AG20443 (cell line): ENCODE results near the gene CPNE8.

Experiments used
- DNase-seq: peaks from one replicate; pipeline ENCODE4 v3.0.0; 2012; ENCODE audit warnings: low spot score, mixed read lengths

CPNE8 gene

DNA sequence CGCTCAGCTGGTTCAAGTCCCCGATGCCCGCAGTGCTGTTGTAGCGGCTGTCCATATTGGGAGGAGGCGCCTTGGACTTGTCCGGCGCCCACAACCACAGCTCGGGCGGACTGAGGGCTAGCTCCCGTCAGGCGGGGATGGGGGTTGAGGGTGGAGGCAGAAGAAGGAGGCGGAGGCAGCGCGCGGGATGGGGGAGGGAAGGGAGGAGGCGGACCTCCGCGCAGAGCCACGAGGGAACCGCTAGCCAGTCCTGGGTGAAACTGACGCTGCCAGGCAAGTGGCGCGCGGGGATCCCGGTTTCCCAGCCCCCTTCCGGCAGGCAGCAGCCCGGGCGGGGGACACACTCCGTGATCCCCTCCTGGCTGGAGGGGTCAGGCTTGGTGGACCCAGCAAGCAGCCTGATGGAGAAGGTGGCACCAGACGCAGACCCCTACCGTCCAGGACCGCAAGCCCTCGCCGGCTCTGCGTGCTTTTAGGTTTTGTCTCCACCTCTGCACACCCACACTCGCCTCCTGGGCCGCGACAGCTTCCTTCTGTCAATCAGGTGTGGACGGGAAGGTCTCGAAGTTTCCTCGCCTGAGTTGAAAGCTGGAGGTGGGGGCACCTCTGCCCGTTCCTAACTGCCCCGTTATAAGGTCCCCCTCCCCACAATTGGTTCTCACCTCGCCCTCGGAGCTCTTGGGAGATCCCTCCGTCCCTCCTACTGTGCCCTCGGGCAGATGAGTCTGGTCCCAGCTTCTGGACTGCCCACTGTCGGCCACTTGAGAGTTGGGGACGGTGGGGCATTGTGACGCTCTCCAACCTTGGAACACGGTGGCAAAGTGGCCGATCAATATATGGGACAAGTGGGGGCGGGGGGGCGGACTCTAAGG is at the start of gene CPNE8:
Gene CPNE8, minus strand, starts transcription at position 112 of the 872 bp plus-strand sequence. Its CDS starts 57 bp downstream, at position 55.
- DNase-seq, result peak; percentile 93

DNA sequence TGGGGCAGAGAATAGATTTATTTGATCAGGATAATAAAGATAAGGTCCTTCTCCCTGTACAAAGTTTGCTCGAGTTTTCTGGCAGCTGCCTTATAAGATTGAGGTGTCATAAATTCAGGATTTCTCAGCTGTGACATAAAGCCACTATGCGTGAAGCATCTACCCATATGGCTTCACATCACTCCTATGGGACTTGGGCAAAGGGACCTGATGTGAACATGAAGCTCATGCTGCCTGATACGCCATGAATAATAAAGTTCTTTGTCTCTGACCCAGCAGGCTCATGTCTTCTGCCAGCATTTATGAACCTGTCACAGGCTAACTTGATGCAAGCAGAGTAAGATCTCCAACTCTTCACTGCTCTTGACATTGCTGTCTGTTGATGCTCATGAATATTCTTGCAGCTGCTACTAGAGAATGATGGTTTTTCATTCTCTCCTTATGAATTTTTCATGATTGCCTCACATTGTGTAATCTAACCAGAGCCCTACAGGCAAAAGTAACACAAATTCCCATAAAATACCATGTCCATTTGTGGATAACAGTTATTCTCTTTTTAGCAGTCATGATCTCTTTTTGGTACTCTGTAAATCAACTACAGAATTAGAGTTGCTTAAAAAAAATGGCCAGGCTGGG is 49.0 kb upstream of the CPNE8 start:
- no peak for DNase-seq

GRCh38 chr12:38949363-38949762 is 44.0 kb upstream of the CPNE8 start:
- DNase-seq, result no peak

DNA sequence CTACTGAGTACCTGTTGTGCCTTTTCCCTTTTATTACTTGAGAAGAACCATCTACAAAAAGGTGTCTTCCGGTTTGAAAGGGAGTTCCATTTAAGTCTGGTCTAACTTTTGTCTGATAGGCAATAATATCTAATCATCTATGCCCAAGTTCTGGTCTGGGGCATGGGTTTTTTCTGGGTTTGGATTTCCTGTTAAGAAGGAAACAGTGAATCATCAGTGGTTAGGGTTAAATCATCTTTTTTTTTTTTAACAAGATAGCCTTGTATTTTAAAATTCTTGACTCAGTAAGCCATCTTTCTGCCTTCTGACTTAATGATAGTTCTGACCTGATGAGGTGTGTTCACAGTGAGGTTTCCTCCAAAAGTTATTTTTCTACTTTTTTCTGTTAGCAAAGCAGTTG is 29.3 kb upstream of the CPNE8 start:
- no peak for DNase-seq

- DNase-seq, result no peak
Measured at GRCh38 chr12:38934078-38934584, 28.7 kb upstream of the CPNE8 start.

GRCh38 chr12:38932320-38932719 is 26.9 kb upstream of the CPNE8 start:
- no peak for DNase-seq

- no peak for DNase-seq
Measured at GRCh38 chr12:38931461-38931860, 26.1 kb upstream of the CPNE8 start.

- no peak for DNase-seq
Measured at GRCh38 chr12:38930990-38931389, 25.6 kb upstream of the CPNE8 start.

DNA sequence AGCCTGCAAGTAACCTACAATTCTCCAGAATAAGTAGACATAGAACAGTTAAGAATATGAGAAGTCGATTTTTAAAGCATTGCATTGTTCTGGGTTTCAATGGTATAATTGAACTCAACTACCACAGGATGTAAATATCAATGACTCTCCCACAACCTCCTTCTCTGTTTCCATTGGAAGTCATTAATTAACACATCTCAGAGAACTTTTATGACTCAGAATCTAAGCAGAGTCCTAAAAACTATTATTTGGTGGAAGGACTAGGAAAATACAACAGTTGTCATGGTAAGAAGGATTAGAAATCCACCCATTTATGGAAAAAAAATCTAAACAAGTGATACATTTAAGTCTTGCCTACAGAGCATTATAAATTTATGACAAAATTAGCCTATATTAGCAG is 21.1 kb upstream of the CPNE8 start:
- no peak for DNase-seq

DNA sequence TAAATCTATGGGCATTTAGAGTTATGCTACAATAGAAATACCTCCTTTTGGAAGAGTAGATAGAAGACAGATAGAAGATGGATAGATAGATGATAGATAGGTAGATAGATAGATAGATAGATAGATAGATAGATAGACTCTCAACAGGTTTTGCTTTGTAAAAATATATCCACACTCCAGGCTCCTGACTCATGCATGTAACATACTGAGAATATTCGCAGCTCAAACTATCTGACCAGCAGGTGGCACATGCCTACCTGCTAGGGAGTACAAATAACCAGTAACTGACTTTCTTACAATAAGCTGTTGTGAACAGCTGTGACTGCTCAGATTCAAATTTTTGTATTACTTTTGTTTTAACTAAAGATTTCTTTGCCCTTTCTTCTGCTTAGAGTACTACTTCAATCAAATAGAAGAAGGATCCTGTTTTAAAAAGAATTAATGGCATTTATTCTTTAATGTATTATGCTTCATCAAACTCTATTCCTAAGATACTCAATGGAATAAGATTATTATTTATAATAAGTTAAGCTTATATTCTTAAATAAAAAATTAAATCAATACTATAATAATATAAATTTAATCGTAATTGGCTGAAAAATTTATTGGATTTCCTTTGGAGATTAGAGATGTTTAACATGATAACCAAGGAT is 15.8 kb upstream of the CPNE8 start:
- DNase-seq, result peak; percentile 42

DNA sequence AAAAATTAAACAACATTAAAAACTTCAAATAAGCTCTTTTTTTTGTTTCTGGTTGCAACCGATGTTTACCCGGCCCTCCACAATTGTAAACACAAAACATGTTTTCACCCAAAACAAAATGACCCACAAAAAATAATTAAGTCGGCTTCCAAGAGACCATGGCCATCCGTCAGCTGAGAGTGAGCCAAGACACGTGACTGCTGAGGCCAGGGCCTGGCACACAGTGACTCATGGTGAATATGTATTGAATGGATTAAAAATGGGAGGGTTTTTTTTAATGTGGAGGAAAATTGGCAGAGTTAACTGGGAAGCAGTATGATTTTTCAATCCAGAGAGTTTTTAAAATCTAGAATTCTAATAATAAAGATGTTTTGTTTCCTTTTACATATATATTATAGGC is 13.8 kb upstream of the CPNE8 start:
- DNase-seq, result peak; percentile 14

DNA sequence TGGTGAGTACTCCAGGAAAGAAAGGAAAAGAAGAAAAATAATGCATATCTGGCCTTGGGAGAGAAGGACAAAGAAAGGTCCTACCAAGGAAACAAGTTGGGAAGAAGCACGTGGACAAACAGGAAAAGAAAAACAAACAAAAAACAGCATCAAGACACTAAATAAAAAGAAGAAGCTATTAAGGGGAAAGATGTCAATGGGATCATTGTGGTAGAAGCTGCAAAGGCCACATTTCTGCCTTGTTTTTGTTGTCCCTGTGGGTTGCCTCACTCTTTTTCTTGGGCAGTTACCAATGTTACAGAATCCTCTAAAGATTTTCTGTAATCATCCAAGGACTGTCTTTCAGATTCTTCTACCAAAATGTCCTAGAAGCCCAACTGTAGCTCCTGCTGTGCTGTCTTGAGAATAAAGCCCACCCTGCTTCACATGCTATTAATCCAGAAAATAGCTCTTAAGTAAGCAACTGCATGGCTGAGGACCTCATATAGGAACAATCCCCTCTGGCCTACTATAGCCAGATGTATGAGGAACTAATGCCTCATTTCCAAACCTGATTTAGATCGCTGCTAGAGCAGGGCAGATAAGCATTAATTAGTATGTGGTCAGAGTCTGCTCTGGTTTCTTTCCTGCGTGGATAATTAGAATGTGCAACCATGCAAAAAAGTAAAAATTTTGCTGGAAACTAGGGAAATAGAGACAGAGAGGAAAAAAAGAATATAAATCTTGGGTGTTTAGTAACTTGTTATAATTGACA is 10.2 kb upstream of the CPNE8 start:
- DNase-seq, result no peak

DNA sequence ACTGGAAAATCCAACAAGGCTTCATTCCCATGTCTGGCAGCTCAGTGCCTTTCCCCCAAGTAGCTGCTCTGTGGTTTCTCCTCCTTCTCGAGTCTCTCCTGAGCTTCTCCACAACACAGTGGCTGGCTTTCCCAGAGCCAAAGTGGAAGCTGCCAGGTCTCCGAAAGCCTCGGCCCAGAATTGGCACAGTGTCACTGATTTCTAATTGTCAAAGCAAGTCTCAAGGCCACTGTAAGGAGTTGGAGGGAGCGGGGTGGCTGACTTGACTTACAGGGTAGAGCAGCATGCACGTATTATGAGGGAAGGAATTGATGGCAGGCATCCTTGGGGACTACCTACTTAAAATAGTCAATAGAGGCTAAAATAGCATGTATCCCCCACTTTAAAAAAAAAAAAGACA is 6.7 kb upstream of the CPNE8 start:
- DNase-seq, result no peak

DNA sequence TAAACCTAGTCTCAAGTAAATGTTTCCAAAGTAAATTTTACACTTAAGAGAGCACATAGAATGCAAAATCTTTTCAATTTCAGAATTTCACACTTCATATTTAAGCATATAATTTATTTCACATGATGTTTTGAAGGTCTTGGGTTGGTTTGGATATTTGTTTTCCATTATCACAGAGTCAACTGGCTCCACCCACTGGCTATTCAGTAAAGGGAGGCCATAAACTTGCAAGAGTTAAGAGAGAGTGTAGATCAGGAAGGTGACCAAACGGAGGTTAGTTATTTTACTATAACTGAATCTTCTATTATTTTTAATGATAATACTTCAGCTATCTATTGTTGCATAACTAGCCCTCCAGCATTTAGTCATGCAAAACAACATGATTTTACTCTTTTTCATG is 6.2 kb upstream of the CPNE8 start:
- DNase-seq, result peak; percentile 11

- no peak for DNase-seq
Measured at GRCh38 chr12:38907201-38907923, 2.0 kb upstream of the CPNE8 start.

- DNase-seq, result peak; percentile 93
Measured at GRCh38 chr12:38906482-38907200, 1.2 kb upstream of the CPNE8 start.

- peak; percentile 88 for DNase-seq
Measured at GRCh38 chr12:38904537-38905479, 583 bp downstream of the CPNE8 start.

DNA sequence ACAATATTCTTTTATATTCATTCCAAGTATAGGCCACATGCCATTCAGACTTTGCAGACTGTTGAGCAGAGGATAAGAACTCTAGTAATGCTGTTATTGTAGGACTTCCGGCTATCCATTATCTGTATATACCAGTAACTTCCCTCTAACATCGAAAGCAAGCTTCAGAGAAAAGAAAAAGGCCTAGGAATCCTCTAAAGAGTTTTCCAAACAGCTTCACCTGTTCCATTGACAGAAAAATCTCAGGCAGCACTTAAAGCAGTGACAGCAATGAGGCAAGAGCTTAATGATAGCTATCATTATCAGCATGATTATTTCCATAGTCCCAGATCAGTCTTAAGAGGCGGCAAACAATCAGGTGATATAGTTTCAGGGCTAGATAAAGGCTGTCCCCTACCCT is 1.8 kb downstream of the CPNE8 start:
- no peak for DNase-seq

- peak; percentile 12 for DNase-seq
Measured at GRCh38 chr12:38898001-38898684, 7.2 kb downstream of the CPNE8 start.
